Panc1 (cell line): ENCODE results near the gene EPHX1.

Experiments
- POLR2AphosphoS5 ChIP-seq: IDR thresholded peaks from 2 replicates; pipeline ENCODE4 v1.6.1; 2012; ENCODE audit warnings: mild to moderate bottlenecking, low read depth, low read length, moderate library complexity
- SIN3A ChIP-seq: IDR thresholded peaks from 2 replicates; pipeline ENCODE4 v1.6.1; 2012; ENCODE audit warnings: low read depth, mild to moderate bottlenecking, low read length, moderate library complexity, borderline replicate concordance; ENCODE audit not compliant: insufficient read depth
- TCF7L2 ChIP-seq: IDR thresholded peaks from 2 replicates; pipeline ENCODE4 v1.6.1; 2011; ENCODE audit warnings: mild to moderate bottlenecking, low read depth, low read length, inconsistent platforms
- TF ChIP-seq, protein P1 (sequence below): fragments of 450-650 bp; IDR thresholded peaks from 2 replicates; pipeline ENCODE4 v1.5.1; 2017; ENCODE audit warnings: mild to moderate bottlenecking

DNA sequence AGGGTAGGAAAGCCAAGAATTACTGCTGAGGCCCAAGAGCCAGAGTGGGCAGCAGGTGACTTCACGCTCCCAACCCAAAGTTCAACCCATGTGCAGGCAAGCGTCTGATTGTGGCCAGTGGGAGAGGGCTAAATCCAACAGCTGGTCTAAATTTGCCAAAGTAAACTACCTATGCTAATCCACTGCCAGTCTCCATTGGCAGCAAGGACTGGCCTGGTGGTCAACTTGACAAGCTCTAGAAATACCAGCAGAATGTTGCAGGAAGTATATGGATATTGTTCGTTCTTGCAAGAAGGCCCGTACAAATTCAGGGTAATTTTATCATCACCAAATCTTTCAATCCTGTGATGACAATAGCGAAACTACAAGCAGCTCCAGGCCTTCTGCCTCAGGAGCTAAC lies 70.7 kb downstream of the EPHX1 start:
- TF ChIP-seq, protein P1, sequence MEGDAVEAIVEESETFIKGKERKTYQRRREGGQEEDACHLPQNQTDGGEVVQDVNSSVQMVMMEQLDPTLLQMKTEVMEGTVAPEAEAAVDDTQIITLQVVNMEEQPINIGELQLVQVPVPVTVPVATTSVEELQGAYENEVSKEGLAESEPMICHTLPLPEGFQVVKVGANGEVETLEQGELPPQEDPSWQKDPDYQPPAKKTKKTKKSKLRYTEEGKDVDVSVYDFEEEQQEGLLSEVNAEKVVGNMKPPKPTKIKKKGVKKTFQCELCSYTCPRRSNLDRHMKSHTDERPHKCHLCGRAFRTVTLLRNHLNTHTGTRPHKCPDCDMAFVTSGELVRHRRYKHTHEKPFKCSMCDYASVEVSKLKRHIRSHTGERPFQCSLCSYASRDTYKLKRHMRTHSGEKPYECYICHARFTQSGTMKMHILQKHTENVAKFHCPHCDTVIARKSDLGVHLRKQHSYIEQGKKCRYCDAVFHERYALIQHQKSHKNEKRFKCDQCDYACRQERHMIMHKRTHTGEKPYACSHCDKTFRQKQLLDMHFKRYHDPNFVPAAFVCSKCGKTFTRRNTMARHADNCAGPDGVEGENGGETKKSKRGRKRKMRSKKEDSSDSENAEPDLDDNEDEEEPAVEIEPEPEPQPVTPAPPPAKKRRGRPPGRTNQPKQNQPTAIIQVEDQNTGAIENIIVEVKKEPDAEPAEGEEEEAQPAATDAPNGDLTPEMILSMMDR = no peak
- TF ChIP-seq TCF7L2 (no peak), POLR2AphosphoS5 (no peak), SIN3A (no peak)
